Activated naive CD4-positive, alpha-beta T cell treated with anti-CD3 and anti-CD28 coated beads, Interleukin-2, amount 50 U/mL, for 72 hours (primary cell): Measurements from ENCODE around the gene ENPP1. TPM values are rescaled to one million over a fixed set of nuclear protein-coding genes. Genes with fewer than 3 reads are reported as not detected.

Experiments used
- ATAC-seq, 2 donors: fragments of 150-1000 bp; cut with Tn5 transposase; 2 replicates each; pipeline ENCODE4 v1.10.0; 2021; ENCODE audit warnings: mild to moderate bottlenecking in 2 of 2, moderate library complexity in 2 of 2
- DNase-seq, 2 donors: peaks; one replicate each; pipeline ENCODE4 v3.0.0; 2021 to 2022; ENCODE audit warnings: low spot score in 2 of 2
- H3K27ac Mint-ChIP-seq, 2 donors: one replicate each; pipeline ENCODE4 v1.8.0; 2022; ENCODE audit warnings: mild to moderate bottlenecking in 2 of 2, mixed read lengths in 2 of 2
- H3K36me3 Mint-ChIP-seq, 2 donors: one replicate each; pipeline ENCODE4 v1.8.0; 2022; ENCODE audit warnings: mixed read lengths in 2 of 2
- H3K9me3 Mint-ChIP-seq, 2 donors: one replicate each; pipeline ENCODE4 v1.8.0; 2022; ENCODE audit warnings: mixed read lengths in 2 of 2
- total RNA-seq, 2 donors: library from RNA; stranded (reverse); gene quantifications; one replicate each; pipeline ENCODE4 v1.2.3, GENCODE V29; 2022

Gene ENPP1
- under 1 TPM; 0.35 to 0.36 TPM for total RNA-seq

DNA sequence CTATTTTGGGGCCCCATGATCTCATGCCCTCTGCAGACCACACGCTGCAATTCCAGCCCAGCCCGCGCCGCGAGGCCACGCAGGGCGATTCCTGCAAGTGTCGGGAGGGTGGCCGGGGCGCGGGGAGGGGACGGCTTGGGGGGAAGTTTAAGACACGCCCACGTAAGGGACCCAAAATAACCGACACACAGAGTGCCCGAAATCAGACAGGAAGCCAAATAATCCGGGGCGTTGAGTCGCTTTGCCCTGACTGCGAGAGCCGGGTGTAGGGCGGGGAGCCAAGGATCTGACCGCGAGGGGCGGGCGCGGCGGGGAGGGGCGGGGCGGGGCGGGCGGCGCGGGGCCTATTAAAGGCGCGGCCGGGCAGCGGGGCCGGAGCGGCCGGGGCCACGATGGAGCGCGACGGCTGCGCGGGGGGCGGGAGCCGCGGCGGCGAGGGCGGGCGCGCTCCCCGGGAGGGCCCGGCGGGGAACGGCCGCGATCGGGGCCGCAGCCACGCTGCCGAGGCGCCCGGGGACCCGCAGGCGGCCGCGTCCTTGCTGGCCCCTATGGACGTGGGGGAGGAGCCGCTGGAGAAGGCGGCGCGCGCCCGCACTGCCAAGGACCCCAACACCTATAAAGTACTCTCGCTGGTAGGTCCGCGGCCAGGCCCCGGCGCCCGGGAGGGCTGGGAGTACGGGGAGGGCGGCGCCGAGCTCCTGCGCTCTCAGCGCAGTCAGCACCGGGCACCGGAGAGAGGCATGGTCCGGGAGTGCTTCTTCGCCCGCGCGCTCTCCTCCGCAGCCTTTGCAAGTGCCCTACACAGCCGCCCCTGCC, at the start of gene ENPP1:
Gene ENPP1 (plus strand): TSS at position 377 of the 816 bp plus-strand sequence. CDS start 16 bp downstream, at position 393.
- no peak within 1 kb of the TSS for H3K27ac Mint-ChIP-seq
- ATAC-seq (peak; percentile 81), DNase-seq (peak in 1 of 2 donors; percentile 38)
- H3K9me3 Mint-ChIP-seq, result no peaks in the 10 kb centered on the region
- H3K36me3 Mint-ChIP-seq, result no peaks in the 10 kb centered on the region

DNA sequence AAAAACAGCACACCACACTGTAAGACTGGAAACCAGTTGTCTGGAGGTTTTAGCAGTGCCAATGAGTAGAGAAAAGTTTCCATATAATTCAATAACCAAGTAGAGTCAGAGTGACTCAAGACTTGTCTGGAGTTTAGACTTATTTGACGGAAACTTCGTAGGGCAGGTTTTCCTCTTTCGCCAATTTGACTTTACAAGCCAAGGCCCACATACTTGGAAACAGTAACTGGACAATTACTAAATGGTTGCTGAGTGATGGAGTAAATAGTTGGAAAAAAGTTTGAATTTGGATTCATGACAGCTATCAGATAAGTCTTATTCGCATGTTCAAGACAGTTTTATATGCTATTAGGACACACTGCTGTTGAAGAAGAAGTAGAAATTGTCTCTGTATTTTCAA, 48.9 kb upstream of the ENPP1 start:
- ATAC-seq (no peak), DNase-seq (no peak)
- H3K27ac Mint-ChIP-seq, result no peak overlapping the region
- no peaks in the 10 kb centered on the region for H3K36me3 Mint-ChIP-seq
- H3K9me3 Mint-ChIP-seq, result no peaks in the 10 kb centered on the region

- H3K36me3 Mint-ChIP-seq, result no peaks in the 10 kb centered on the region
- H3K9me3 Mint-ChIP-seq, result no peaks in the 10 kb centered on the region
- DNase-seq (no peak), ATAC-seq (no peak)
- no peak overlapping the region for H3K27ac Mint-ChIP-seq
Observed at GRCh38 chr6:131761060-131761761, 46.6 kb upstream of the ENPP1 start.

GRCh38 chr6:131761762-131762067, 46.1 kb upstream of the ENPP1 start:
- Mint-ChIP-seq H3K27ac (no peak overlapping the region), H3K36me3 (no peaks in the 10 kb centered on the region), H3K9me3 (no peaks in the 10 kb centered on the region)
- DNase-seq (no peak), ATAC-seq (no peak)

GRCh38 chr6:131762984-131763383, 44.8 kb upstream of the ENPP1 start:
- ATAC-seq (no peak), DNase-seq (no peak)
- Mint-ChIP-seq H3K27ac (no peak overlapping the region), H3K9me3 (no peaks in the 10 kb centered on the region), H3K36me3 (no peaks in the 10 kb centered on the region)

- ATAC-seq (no peak), DNase-seq (no peak)
- Mint-ChIP-seq H3K27ac (no peak overlapping the region), H3K36me3 (no peaks in the 10 kb centered on the region), H3K9me3 (no peaks in the 10 kb centered on the region)
Observed at GRCh38 chr6:131763749-131764148, 44.1 kb upstream of the ENPP1 start.

- Mint-ChIP-seq H3K9me3 (no peaks in the 10 kb centered on the region), H3K27ac (no peak overlapping the region), H3K36me3 (no peaks in the 10 kb centered on the region)
- ATAC-seq (no peak), DNase-seq (no peak)
Observed at GRCh38 chr6:131764350-131764749, 43.5 kb upstream of the ENPP1 start.

DNA sequence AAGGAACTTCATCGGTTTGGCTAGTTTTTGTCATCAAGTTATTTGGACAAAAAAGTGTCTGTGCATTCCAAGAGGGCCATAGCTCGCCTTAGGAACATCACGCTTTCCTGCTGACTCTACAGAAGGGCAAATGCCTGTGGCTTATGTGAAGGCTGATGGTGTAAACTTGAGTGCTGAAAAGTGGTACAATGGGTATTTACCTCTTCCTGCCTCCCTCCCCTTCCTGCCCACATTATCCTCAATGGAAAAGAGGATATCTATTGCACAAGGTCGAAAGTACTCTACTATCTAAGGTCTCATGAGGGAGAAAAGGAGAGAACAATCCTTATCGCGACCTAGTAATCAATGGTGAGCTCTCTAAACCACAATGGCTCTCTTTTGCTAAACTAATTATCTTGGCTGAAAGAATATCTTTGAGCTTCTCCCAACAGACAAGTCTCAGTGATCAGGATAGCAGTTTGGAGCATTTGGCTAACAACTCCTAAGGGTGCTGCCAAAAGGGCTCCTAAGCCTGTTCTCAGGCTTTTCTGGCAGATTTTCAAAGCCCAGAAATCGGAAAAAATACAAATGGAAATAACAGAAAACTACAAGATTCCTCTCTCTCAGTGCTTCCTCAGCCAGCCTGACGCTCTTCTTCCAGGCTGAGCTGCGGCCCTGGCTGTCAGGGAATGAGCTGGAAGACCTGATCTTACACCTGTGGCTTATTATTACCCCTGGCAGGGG, 42.6 kb upstream of the ENPP1 start:
- no peak for ATAC-seq
- H3K9me3 Mint-ChIP-seq, result no peaks in the 10 kb centered on the region
- H3K36me3 Mint-ChIP-seq, result no peaks in the 10 kb centered on the region
- no peak for DNase-seq
- no peak overlapping the region for H3K27ac Mint-ChIP-seq

- H3K9me3 Mint-ChIP-seq, result no peaks in the 10 kb centered on the region
- H3K27ac Mint-ChIP-seq, result no peak overlapping the region
- no peaks in the 10 kb centered on the region for H3K36me3 Mint-ChIP-seq
- no peak for DNase-seq
- no peak for ATAC-seq
Observed at GRCh38 chr6:131765804-131766135, 42.0 kb upstream of the ENPP1 start.

DNA sequence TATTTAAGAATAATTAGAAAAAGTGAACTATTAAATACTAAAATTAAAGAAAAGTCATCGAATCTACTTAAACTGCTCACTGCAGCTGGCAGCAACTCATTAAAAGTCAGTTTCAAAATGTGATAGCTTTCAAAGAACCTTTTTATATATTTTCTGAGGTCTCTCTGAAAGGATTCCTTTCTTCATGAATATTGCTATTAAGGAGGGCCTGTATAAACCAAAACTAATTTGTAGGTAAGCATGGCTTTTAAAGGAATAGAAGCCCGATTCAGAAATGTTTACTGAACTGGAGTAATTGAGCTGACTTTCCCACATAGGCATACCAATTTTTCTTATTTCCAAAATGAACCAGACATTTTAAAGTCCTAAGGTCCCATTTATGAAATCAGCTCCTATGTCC, 41.2 kb upstream of the ENPP1 start:
- ATAC-seq, result no peak
- no peaks in the 10 kb centered on the region for H3K9me3 Mint-ChIP-seq
- H3K27ac Mint-ChIP-seq, result no peak overlapping the region
- DNase-seq, result no peak
- no peaks in the 10 kb centered on the region for H3K36me3 Mint-ChIP-seq

DNA sequence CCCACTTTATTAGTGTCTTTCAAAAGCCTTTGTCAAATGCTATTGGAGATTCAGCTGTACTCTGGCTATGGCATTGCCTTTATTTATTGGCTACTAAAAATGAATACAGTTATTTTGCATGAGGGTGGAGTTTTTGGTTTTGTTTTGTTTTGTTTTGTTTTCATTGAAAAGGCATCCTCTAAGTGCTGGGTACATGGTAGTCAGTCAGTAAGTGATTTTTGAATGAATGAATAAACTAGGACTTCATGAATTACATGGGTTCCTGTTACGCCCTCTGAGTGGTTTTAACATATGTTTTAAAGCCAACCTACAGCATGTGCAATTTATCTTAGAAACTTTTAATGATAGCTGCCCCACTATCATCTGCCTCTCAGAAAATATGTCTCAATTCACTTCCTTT, 38.9 kb upstream of the ENPP1 start:
- Mint-ChIP-seq H3K36me3 (no peaks in the 10 kb centered on the region), H3K9me3 (no peaks in the 10 kb centered on the region), H3K27ac (no peak overlapping the region)
- DNase-seq, result no peak
- ATAC-seq, result no peak

DNA sequence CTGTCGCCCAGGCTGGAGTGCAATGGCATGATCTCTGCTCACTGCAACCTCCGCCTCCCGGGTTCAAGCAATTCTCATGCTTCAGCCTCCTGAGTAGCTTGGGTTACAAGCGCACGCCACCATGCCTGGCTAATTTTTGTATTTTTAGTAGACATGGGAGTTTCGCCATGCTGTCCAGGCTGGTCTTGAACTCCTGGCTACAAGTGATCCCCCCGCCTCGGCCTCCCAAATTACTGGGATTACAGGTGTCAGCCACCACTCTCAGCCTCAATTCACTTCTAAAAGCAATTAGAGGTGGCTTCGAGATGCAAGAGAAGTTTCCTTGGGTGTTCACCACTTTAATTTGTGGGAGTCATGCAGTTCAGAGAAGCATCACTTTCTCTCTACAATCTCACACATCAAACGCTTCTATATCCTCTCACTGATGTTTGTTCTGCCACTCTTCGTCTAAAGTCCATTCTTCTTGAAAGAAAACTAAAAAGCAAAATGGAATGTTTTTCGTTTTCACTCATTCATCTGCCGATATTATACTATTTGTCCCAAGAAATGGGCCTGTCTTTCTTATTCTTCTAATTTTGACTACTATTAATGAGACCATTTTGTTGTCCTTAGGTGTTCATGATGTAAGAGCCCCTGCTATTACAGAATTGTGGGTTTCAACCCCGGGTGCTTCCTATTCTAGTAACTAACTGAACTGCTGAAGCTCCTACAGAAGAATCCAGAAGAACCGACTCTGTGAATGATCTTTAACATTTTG, 38.3 kb upstream of the ENPP1 start:
- H3K9me3 Mint-ChIP-seq, result no peaks in the 10 kb centered on the region
- no peaks in the 10 kb centered on the region for H3K36me3 Mint-ChIP-seq
- DNase-seq (no peak), ATAC-seq (no peak)
- no peak overlapping the region for H3K27ac Mint-ChIP-seq

DNA sequence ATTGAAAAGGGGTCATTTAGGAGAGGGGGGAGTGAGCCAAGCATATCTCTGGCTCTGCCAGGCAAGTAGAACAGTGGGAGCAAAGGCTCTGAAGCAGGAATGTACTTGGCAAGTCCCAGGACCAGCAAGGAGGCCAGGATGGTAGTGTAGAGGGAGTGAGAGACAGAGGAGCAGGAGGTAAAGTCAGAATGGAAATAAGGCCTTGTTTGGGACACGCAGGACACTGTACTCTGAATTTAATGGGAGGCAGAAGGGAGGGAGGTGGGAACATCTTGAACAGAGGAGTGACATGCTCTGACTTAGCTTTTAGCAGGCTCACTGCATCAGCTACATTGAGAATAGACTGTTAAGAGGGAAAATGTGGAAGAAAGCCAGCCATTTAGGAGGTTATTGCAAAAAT, 37.0 kb upstream of the ENPP1 start:
- no peaks in the 10 kb centered on the region for H3K36me3 Mint-ChIP-seq
- H3K27ac Mint-ChIP-seq, result no peak overlapping the region
- ATAC-seq (no peak), DNase-seq (no peak)
- no peaks in the 10 kb centered on the region for H3K9me3 Mint-ChIP-seq

DNA sequence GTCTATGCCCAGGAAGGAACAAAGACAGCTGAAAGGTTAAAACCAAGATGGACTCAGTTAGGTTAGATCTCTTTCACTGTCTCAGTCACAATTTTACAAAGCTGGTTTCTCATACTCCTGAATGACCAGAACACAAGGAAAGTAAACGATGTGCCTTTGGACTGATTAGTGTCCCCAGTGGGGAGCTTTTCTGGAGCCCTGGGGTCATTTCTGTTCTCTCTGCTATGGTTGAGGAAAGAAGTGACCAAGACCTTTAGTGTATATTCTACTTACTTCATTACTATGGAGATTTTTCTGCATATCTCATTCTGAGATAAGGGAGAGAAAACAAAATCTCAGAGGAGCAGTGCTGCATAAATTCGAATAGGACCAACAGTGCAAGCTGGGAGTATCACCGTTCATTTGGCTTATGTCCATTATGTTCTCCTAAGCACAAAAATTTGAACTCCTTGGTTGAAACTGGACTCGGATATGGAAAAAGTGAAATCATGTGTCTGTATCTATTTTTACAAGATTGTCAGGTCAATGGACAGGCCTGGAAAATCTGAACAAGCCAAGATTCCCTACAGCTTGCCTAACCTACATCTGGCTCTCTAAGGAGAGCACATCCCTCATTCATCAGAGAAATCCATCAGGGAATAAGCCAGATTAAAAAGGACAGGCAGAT, 34.4 kb upstream of the ENPP1 start:
- no peak overlapping the region for H3K27ac Mint-ChIP-seq
- DNase-seq, result no peak
- H3K36me3 Mint-ChIP-seq, result no peaks in the 10 kb centered on the region
- H3K9me3 Mint-ChIP-seq, result no peaks in the 10 kb centered on the region
- no peak for ATAC-seq

- H3K36me3 Mint-ChIP-seq, result no peaks in the 10 kb centered on the region
- ATAC-seq (no peak), DNase-seq (no peak)
- H3K9me3 Mint-ChIP-seq, result no peaks in the 10 kb centered on the region
- H3K27ac Mint-ChIP-seq, result no peak overlapping the region
Observed at GRCh38 chr6:131775886-131776285, 31.9 kb upstream of the ENPP1 start.

GRCh38 chr6:131776985-131777384, 30.8 kb upstream of the ENPP1 start:
- H3K36me3 Mint-ChIP-seq, result no peaks in the 10 kb centered on the region
- no peaks in the 10 kb centered on the region for H3K9me3 Mint-ChIP-seq
- DNase-seq (no peak), ATAC-seq (no peak)
- no peak overlapping the region for H3K27ac Mint-ChIP-seq

DNA sequence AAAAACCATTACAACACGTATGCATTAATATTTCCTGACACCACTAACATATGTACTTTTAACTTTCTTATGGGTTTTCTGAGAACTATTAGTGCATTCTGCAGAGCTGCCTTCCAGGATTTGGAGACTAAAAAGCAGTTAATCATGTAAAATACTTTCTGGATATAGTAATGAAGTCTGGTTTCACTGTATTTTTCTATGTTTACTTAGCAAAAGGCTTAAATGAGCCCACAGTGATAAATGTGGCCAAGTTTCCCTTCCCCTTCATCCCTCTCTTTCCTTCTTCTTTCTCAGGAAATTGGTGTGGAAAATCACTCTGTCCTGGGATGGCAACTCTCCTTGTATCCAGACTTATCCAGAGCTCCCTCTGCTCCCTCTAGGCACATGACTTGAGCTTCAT, 29.7 kb upstream of the ENPP1 start:
- Mint-ChIP-seq H3K36me3 (no peaks in the 10 kb centered on the region), H3K27ac (no peak overlapping the region), H3K9me3 (no peaks in the 10 kb centered on the region)
- no peak for DNase-seq
- no peak for ATAC-seq
